PFSK-1 (cell line): ENCODE results near the gene ANK2.

Source experiments
- FOXP2 ChIP-seq: optimal IDR thresholded peaks from 2 replicates; pipeline ENCODE3; 2011; ENCODE audit warnings: borderline replicate concordance, control low read depth, inconsistent platforms; ENCODE audit not compliant: insufficient read depth; ENCODE audit errors: extremely low read length, extremely low read depth
- POLR2AphosphoS5 ChIP-seq: IDR thresholded peaks from 2 replicates; pipeline ENCODE4 v1.6.1; 2012; ENCODE audit warnings: low read depth, mild to moderate bottlenecking, control low read depth, low read length, moderate library complexity
- REST ChIP-seq, 2 experiments: IDR thresholded peaks; 2 replicates each; pipeline versions ENCODE4 v1.6.1 to v1.8.0; 2011 to 2012; ENCODE audit warnings: low read depth in 2 of 2, low read length in 2 of 2, control low read depth in 1 of 2, inconsistent platforms in 1 of 2, mild to moderate bottlenecking in 1 of 2, moderate library complexity in 1 of 2; ENCODE audit not compliant: insufficient read depth in 1 of 2
- SIN3A ChIP-seq: IDR thresholded peaks from 2 replicates; pipeline ENCODE4 v1.6.1; 2012; ENCODE audit warnings: mild to moderate bottlenecking, low read length, moderate library complexity, borderline replicate concordance; ENCODE audit not compliant: insufficient read depth
- TAF1 ChIP-seq: IDR thresholded peaks from 2 replicates; pipeline ENCODE4 v1.6.1; 2012; ENCODE audit warnings: low read length, control low read depth, borderline replicate concordance; ENCODE audit not compliant: insufficient read depth

The ANK2 gene

DNA sequence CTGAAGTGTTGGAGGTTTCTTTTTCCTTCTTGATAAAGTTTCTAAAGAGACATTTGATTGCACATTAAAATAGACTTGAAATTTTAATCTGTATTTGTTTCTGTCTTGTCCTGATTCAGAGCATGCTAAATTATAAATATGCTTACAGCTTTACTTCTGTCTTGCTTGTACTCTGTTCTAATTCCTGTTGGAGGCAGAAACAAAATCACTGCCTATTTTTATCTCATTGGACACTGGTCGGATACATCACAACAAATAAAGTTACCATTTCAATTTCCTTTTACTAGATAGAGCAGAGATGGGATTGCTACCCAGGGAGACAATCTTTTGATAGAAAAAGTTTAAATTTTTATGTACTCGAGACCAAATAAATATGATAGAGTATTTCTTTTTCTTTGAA is 6.9 kb downstream of the ANK2 start:
- TF ChIP-seq REST (IDR thresholded peaks at IDR 0.05; ENCODE audit: insufficient read depth in 1 of 2, low read depth in 2 of 2, low read length in 2 of 2) (no peak), SIN3A (no peak), TAF1 (no peak), POLR2AphosphoS5 (no peak), FOXP2 (no peak)

DNA sequence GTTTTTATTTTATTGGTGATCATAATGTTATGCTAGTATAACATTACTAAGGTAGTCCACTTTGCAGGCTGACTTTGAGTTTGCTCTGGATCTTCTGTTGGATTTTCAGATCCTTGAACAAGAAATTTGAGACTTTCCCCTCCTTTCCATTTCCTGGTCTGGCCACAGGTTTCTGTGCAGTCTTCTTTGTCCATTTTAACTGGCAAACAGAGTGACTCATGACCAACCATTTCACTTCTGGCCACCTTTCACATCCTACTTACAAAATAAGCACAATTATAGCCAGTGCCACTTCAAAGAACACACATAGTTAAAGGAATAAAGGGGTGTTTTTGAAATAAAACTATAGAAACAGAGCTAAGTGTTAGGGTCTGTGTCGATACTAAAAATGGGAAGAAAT is 8.4 kb downstream of the ANK2 start:
- TF ChIP-seq FOXP2 (no peak), SIN3A (no peak)

DNA sequence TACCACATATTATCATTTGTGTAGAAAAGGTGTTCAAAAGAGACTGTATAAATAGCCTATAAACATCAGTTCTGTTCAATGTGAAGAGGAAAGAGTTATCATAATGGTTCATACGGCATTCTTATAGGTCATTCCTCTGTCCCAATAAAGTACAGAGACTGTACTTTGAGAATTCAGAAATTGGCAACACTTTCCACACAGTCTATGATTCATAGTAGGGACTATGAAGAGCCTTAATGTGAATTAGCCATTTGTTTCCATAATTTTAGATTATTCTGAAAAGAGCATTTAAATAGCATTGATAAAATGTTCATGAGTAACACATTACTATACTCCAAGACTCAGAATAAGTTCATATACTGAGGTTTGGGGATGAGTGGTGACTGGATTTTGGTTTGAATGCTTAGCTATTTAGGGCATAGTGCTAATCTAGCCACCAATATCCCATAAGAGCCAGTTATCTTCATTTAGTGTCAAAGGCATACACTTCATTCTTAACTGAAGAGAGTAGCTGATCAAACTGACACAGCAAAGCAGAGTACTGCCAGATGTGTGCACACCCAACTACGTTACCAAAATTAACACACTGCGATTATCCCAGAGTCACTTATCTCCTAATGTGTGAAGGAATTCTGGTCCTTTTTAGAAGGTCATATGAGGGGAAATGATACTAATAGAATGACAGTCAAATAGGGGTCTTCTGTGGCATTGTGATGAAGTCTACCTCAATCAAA is 10.2 kb downstream of the ANK2 start:
- no peak for TF ChIP-seq FOXP2
- no peak for TF ChIP-seq SIN3A
- TF ChIP-seq POLR2AphosphoS5, result no peak
- no peak for TF ChIP-seq TAF1
- no peak for TF ChIP-seq REST (IDR thresholded peaks at IDR 0.05; ENCODE audit: insufficient read depth in 1 of 2, low read depth in 2 of 2, low read length in 2 of 2)

GRCh38 chr4:113060853-113061252 is 11.4 kb downstream of the ANK2 start:
- TF ChIP-seq POLR2AphosphoS5 (no peak), TAF1 (no peak), SIN3A (no peak), FOXP2 (no peak), REST (IDR thresholded peaks at IDR 0.05; ENCODE audit: insufficient read depth in 1 of 2, low read depth in 2 of 2, low read length in 2 of 2) (no peak)

DNA sequence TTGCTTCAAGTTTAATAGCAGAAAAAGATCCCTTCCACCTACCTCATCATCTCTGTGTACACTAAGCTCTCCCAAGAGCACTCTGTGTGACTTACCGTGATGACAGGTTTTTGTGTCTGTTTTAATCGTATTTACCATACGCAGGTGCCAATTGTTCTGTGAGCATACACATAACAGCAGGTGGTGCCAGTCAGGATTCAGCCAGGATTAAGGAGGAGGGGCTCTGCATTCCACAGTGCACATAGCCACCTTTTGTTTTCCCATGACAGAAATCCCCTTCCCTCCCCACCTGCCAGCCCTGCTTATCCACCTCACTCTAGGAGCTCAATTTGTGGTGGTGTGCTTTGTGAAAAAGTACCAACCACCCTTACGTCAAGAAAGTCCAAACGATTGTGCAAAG is 14.8 kb downstream of the ANK2 start:
- TF ChIP-seq FOXP2, result no peak

DNA sequence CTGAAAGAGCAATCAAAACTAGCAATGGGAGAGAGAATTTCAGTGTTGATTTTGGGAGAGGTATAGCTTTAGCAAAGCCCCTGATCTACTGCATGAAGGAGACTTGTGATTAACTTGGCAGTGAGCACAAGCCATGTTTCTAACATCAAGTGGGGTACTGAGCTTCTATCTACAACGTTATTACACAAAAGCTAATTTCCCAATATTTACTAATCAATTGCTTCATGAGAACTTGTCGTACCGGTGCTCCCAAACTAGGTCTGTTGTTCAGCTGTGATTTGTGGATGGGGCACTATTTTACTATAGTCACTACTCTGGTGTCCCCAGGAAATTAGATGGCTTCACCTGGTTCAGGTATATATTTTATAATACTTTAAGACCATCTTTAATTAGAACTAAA is 16.2 kb downstream of the ANK2 start:
- TF ChIP-seq TAF1 (no peak), POLR2AphosphoS5 (no peak), SIN3A (no peak), REST (IDR thresholded peaks at IDR 0.05; ENCODE audit: insufficient read depth in 1 of 2, low read depth in 2 of 2, low read length in 2 of 2) (no peak), FOXP2 (no peak)
